Left ventricle myocardium inferior (tissue), 1 donor: ENCODE data around the gene FOXN3. TPM values are rescaled to one million over a fixed set of nuclear protein-coding genes. Genes with fewer than 3 reads are reported as not detected.
A peak's percentile ranks its signal among the peaks of the same experiment; 100 is the strongest.

Experiments used
- DNase-seq: peaks from one replicate; pipeline ENCODE4 v3.0.0-alpha.2; 2020
- H3K27ac ChIP-seq: fragments of 200-600 bp; replicated peaks from 2 replicates; pipeline ENCODE4 v1.8.0; 2021
- H3K27me3 ChIP-seq: fragments of 200-600 bp; 2 replicates; pipeline ENCODE4 v1.8.0; 2021; ENCODE audit warnings: low read depth
- H3K36me3 ChIP-seq: fragments of 200-600 bp; 2 replicates; pipeline ENCODE4 v1.8.0; 2021
- H3K4me1 ChIP-seq: fragments of 200-600 bp; 2 replicates; pipeline ENCODE4 v1.8.0; 2021
- H3K4me3 ChIP-seq: fragments of 200-600 bp; 2 replicates; pipeline ENCODE4 v1.8.0; 2021; ENCODE audit warnings: mild to moderate bottlenecking, moderate library complexity
- H3K9me3 ChIP-seq: fragments of 200-600 bp; replicated peaks from 2 replicates; pipeline ENCODE4 v1.8.0; 2021
- intact Hi-C: fragments of 100-400 bp; cut with micrococcal nuclease; formaldehyde crosslinking; loops from one replicate; pipeline ENCODE4 v1.11.0; 2022
- total RNA-seq: library from RNA; stranded (reverse); fragmentation: NEBNext Ultra II Directional; extraction: Animal tissue kit (Norgen Biotek cat#: 25700); gene quantifications from one replicate; pipeline ENCODE4 v1.2.1, GENCODE V29; 2021
- TF ChIP-seq, protein P1 (sequence below): fragments of 200-600 bp; IDR thresholded peaks from 2 replicates; pipeline ENCODE4 v1.8.0; 2021; ENCODE audit warnings: antibody characterized with exemption, mild to moderate bottlenecking, borderline replicate concordance
- donor health status: DM: no; HTN: yes; CAD: no; lungs with severe emphysema.

The FOXN3 gene
- total RNA-seq, 1 donor from 2014 or later, result 120 TPM

DNA sequence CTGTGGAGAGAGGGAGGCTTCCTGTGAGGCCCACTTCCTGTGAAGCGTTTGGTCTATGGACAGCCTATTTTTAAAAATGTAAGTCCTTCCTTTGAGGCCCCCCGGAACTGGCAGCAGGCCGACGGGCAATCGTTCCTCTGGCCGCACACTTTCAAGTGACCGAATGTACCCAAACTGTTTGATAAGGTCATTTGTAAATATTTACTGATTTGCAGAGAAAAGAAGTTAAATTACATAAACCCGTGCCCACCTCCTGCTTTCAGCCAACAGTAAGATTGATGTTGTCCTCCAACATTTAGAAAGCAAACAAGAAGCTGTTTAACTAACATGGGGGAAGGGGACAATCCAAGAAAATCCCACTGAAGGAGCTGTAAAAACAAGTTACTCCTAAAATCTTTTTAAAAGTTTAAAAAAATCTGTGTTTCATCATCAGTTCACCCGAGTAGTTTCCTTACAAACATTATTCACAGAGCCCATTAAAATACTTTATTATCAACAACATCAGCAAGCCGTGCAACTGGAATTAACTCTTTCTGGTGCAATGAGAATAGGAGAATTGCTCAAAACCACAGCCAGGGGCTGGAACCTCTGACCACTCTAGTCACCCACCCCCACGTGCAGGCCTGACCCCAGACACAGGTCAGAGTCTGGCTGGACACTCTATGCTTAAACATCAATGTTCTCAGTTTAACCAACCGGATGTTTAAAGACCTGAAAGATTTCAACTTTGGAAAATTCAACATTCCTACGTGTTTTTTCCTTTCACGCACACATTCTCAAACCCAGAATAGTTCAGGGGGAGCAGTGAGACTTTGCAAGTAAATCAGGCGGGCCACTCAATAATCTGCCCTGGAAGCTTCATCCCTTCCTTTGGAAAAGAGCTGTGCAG is 65.3 kb downstream of the FOXN3 start:
- Histone ChIP-seq H3K9me3 (no peaks in the 10 kb centered on the region), H3K4me3 (peak overlapping the region; percentile 17), H3K27me3 (no peaks in the 10 kb centered on the region), H3K36me3 (peaks cover 21% of the 10 kb centered on the region), H3K27ac (peak overlapping the region; percentile 50), H3K4me1 (peaks cover 53% of the 10 kb centered on the region)
- DNase-seq, result no peak
- TF ChIP-seq, protein P1, sequence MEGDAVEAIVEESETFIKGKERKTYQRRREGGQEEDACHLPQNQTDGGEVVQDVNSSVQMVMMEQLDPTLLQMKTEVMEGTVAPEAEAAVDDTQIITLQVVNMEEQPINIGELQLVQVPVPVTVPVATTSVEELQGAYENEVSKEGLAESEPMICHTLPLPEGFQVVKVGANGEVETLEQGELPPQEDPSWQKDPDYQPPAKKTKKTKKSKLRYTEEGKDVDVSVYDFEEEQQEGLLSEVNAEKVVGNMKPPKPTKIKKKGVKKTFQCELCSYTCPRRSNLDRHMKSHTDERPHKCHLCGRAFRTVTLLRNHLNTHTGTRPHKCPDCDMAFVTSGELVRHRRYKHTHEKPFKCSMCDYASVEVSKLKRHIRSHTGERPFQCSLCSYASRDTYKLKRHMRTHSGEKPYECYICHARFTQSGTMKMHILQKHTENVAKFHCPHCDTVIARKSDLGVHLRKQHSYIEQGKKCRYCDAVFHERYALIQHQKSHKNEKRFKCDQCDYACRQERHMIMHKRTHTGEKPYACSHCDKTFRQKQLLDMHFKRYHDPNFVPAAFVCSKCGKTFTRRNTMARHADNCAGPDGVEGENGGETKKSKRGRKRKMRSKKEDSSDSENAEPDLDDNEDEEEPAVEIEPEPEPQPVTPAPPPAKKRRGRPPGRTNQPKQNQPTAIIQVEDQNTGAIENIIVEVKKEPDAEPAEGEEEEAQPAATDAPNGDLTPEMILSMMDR, result no peak
- intact Hi-C loops, result no loop called here

DNA sequence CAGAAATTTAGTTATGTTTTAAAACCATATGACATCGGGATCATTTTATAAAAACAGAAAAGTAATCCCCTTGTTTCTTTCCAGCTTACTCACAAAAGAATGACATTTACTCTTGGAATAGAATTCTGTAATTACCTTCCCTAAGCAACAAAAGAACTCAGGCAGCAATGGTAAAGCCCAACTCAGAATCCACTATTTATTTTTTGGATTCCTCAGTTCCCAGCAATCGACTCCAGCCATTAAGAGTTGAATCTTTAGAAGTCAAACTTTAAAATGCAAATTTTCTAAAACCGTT is 65.9 kb downstream of the FOXN3 start:
- intact Hi-C loops, result no loop called here
- TF ChIP-seq, protein P1, result no peak
- no peaks in the 10 kb centered on the region for H3K27me3 ChIP-seq
- DNase-seq, result no peak
- H3K4me3 ChIP-seq, result peak overlapping the region; percentile 17
- H3K27ac ChIP-seq, result peak overlapping the region; percentile 50
- peaks cover 53% of the 10 kb centered on the region for H3K4me1 ChIP-seq
- H3K36me3 ChIP-seq, result peaks cover 21% of the 10 kb centered on the region
- no peaks in the 10 kb centered on the region for H3K9me3 ChIP-seq

- TF ChIP-seq, protein P1, result no peak
- Histone ChIP-seq H3K27ac (no peak overlapping the region), H3K27me3 (no peaks in the 10 kb centered on the region)
Observed at GRCh38 chr14:89350152-89350551, 66.9 kb downstream of the FOXN3 start.

DNA sequence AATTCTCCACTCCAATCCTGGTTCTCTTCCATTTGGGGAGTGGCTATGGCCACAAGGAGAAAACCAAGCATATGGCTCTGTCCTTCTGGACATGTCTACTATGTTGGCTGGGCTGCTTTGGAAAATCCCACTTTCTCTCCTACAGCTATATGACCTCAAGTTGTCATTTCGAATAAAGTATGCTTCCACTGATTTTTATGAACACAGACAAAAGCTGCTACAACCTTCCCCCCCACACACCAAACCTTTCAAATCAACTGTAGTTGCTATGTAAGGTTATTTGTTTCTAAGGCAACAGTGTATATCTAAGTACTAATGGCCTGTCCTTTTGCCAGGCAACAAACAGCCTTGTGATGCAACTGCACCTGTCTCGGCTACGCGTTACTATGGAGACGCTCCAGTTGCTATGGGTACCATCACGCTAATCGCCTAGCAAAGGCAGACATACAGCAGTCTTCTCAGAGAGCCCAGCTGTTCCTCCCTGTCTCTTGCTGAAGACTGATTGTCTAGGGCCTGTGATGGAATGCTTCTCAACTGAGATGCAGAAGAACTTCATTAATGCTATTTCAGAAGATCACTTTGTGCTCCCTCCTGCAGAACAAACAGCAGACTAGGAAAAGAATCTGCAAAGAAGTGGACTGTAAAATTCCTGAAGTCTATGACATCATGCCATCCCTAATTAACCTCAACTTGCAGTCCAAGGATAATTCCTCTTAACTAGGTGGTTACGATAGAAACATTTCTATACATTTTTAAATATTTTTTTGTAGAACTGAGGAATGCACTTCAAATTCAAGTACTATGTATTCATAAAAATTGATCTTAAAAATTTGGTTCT is 67.6 kb downstream of the FOXN3 start:
- Histone ChIP-seq H3K4me3 (no peak overlapping the region), H3K4me1 (peaks cover 63% of the 10 kb centered on the region), H3K27me3 (no peaks in the 10 kb centered on the region), H3K36me3 (peaks cover 21% of the 10 kb centered on the region), H3K27ac (peak overlapping the region; percentile 13), H3K9me3 (no peaks in the 10 kb centered on the region)
- TF ChIP-seq, protein P1, result no peak
- no peak for DNase-seq
- intact Hi-C loops, result no loop called here

More at GRCh38 chr14:89350152-89350551, 66.9 kb downstream of the FOXN3 start:
- Histone ChIP-seq H3K4me1 (peaks cover 55% of the 10 kb centered on the region), H3K4me3 (no peak overlapping the region), H3K9me3 (no peaks in the 10 kb centered on the region), H3K36me3 (peaks cover 21% of the 10 kb centered on the region)
- intact Hi-C loops, result no loop called here
- no peak for DNase-seq

DNA sequence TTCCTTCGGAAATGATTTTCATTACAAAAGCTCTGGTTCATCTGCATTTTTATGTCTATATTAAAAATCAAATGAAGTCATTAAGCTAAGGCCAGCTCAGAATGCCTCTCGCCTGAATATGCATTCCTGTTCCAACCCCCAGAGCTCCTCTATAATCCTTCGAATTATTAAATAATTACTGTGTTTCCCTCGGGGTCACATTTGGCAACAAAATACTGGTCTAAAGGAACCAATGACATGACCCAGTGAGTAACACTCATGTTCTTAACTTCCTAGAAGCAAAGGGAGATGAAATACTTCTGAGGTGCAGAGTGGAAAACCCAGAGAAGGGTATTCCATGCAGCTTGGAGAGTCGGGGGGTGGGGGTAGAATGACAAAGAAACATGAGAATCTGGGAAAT is 68.3 kb downstream of the FOXN3 start:
- H3K4me1 ChIP-seq, result peaks cover 63% of the 10 kb centered on the region
- no peaks in the 10 kb centered on the region for H3K27me3 ChIP-seq
- intact Hi-C loops, result no loop called here
- H3K9me3 ChIP-seq, result no peaks in the 10 kb centered on the region
- TF ChIP-seq, protein P1, result no peak
- H3K4me3 ChIP-seq, result no peak overlapping the region
- no peak for DNase-seq
- no peak overlapping the region for H3K27ac ChIP-seq
- H3K36me3 ChIP-seq, result peaks cover 21% of the 10 kb centered on the region
